ENCODE data around the gene KCNF1. TPM values are rescaled to one million over a fixed set of nuclear protein-coding genes. Genes with fewer than 3 reads are reported as not detected.

The KCNF1 gene
- total RNA-seq, 4 donors from 2014 or later, result 20.2 to 51.7 (median 44.4) TPM

DNA sequence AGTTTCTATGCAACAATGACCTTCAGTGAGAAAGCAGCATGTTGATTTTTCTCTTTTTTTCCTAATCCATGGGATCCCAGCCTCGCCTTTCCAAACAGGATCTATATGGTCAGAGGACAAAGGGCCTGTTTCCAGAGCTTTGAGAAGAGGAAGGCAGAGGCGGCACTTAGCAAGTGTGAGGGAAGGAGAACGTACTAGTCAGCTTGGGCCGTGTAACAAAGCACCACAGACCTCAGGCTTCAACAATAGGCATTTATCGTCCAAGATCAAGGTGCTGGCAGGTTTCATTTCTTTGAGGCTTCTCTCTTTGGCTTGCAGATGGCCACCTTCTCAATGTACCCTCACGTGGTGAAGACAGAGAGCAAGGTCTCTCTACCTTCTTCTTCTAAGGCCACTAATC is 7.3 kb upstream of the KCNF1 start:
- no peak for DNase-seq (ENCODE audit: extremely low spot score)
- Histone ChIP-seq H3K4me1 (no peaks in the 10 kb centered on the region), H3K27ac (replicated peaks in 1 of 4) (no peak overlapping the region), H3K27me3 (no peaks in the 10 kb centered on the region), H3K9me3 (peaks cover 0 to 6% (median 0%) of the 10 kb centered on the region in 4 donors), H3K36me3 (no peaks in the 10 kb centered on the region), H3K4me3 (no peak overlapping the region)
- intact Hi-C loops (cut with DNase I), result no loop called here
- 92% methylated on average over 6 of the region's 6 CpGs for WGBS
- TF ChIP-seq POLR2AphosphoS5 (IDR thresholded peaks at IDR 0.05), result no peak
- TF ChIP-seq EP300 (IDR thresholded peaks at IDR 0.05), result no peak
- TF ChIP-seq POLR2A (IDR thresholded peaks at IDR 0.05; ENCODE audit: low read depth), result no peak
- TF ChIP-seq, protein P1, sequence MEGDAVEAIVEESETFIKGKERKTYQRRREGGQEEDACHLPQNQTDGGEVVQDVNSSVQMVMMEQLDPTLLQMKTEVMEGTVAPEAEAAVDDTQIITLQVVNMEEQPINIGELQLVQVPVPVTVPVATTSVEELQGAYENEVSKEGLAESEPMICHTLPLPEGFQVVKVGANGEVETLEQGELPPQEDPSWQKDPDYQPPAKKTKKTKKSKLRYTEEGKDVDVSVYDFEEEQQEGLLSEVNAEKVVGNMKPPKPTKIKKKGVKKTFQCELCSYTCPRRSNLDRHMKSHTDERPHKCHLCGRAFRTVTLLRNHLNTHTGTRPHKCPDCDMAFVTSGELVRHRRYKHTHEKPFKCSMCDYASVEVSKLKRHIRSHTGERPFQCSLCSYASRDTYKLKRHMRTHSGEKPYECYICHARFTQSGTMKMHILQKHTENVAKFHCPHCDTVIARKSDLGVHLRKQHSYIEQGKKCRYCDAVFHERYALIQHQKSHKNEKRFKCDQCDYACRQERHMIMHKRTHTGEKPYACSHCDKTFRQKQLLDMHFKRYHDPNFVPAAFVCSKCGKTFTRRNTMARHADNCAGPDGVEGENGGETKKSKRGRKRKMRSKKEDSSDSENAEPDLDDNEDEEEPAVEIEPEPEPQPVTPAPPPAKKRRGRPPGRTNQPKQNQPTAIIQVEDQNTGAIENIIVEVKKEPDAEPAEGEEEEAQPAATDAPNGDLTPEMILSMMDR (IDR thresholded peaks at IDR 0.05), result no peak

DNA sequence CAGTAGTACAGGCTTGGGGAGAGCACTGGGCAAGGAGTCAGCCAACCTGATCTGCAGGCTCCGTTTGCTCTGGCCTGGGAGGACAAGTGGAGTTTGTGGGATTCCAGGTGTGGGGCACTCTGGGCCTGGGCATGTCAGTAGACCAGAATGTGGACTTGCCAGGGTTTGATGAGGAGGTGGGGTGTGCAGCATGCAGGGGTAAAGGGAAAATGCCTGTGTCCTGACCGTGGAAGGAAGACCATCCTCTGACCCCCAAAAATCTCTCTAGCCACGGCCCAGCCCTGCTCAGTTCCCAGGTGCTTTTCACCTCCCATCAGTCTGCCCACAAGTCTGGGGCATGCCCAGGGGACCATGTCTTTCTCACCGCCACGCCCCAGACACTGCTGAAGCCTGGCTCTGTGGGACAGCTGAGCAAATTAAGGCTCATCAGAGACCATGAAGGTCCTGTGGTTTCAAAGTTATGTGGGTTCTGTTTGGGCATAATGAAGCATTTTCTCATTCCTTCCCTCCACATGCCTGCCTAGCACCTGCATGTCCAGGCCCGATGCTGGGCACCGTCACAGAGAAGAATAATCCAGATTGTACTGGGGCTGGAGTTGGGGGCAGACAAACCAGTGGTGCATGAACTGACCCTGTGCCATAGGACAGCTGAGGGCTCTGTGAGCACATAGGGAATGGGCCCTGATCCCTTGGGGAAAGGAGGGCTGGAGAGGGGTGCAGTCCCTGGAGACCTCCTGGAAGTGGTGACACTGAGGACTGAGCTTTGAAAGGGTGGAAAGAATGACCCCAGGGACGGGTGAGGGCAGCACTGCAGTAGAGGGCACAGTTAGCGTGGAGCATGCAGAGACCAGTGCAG is 6.5 kb upstream of the KCNF1 start:
- TF ChIP-seq POLR2A (IDR thresholded peaks at IDR 0.05; ENCODE audit: low read depth) (no peak), EP300 (IDR thresholded peaks at IDR 0.05) (no peak), POLR2AphosphoS5 (IDR thresholded peaks at IDR 0.05) (no peak)
- TF ChIP-seq, protein P1 (IDR thresholded peaks at IDR 0.05), result no peak
- H3K27me3 ChIP-seq, result no peaks in the 10 kb centered on the region

DNA sequence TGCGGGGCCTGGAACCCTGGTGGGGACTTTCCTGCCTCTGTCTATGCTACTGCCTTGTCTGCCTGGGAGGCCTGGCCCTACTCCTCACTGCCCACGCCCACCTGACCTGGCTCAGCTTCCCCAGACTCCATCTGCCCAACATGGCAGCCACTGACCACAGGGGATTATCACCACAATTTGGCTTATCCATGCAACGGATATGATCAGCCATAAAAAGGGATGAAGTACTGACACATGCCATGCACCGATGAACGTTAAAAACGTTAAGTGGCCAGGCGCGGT is 5.9 kb upstream of the KCNF1 start:
- H3K27ac ChIP-seq (replicated peaks in 1 of 4), result no peak overlapping the region
- H3K36me3 ChIP-seq, result no peaks in the 10 kb centered on the region
- no peaks in the 10 kb centered on the region for H3K4me1 ChIP-seq
- 94% methylated on average over 8 of the region's 8 CpGs for WGBS
- peaks cover 0 to 2% (median 0%) of the 10 kb centered on the region in 4 donors for H3K27me3 ChIP-seq
- TF ChIP-seq, protein P1 (IDR thresholded peaks at IDR 0.05), result no peak
- TF ChIP-seq EP300 (IDR thresholded peaks at IDR 0.05) (no peak), POLR2AphosphoS5 (IDR thresholded peaks at IDR 0.05) (no peak), POLR2A (IDR thresholded peaks at IDR 0.05; ENCODE audit: low read depth) (no peak)
- peaks cover 0 to 6% (median 0%) of the 10 kb centered on the region in 4 donors for H3K9me3 ChIP-seq
- intact Hi-C loops (cut with DNase I), result no loop called here
- DNase-seq (ENCODE audit: extremely low spot score), result no peak
- no peak overlapping the region for H3K4me3 ChIP-seq

More for the DNA sequence above, 6.5 kb upstream of the KCNF1 start:
- Histone ChIP-seq H3K36me3 (no peaks in the 10 kb centered on the region), H3K4me1 (no peaks in the 10 kb centered on the region), H3K4me3 (no peak overlapping the region), H3K27ac (replicated peaks in 1 of 4) (no peak overlapping the region), H3K9me3 (peaks cover 0 to 6% (median 0%) of the 10 kb centered on the region in 4 donors)
- DNase-seq (ENCODE audit: extremely low spot score), result no peak
- intact Hi-C loops (cut with DNase I), result no loop called here
- 88% methylated on average over 7 of the region's 9 CpGs for whole genome bisulfite sequencing

DNA sequence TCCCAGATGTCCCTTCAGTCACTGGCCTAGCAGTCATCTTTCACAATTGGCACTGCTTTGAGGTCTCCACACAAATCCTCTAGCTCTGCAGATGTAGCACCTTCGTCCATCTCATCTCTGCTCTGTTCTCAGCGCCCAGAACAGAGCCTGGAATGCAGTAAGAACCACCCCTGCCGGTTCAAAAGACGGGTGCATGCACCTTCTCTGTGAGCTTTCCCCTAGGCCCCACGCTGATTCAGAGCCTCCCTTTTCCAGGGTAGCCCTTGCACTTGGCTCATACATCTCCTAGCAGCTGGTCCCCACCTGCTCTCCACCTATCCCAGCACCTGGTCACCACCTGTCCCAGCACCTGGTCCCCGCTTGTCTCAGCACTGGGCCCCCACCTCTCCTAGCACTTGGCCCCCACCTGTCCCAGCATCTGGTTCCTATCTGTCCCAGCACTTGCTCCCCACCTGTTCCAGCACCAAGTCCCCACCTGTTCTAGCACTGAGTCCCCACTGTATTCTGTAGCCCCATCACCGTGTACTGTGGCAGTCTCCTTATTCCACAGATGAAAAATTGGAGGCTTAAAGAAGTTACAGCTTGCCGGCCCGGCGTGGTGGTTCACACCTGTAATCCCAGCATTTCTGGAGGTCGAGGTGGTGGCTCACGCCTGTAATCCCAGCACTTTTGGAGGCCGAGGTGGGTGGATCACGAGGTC is 4.7 kb upstream of the KCNF1 start:
- Histone ChIP-seq H3K9me3 (peaks cover 0 to 6% (median 0%) of the 10 kb centered on the region in 4 donors), H3K4me1 (peaks cover 0 to 12% (median 9%) of the 10 kb centered on the region in 4 donors), H3K4me3 (no peak overlapping the region), H3K27ac (replicated peaks in 1 of 4) (no peak overlapping the region), H3K27me3 (peaks cover 0 to 15% (median 5%) of the 10 kb centered on the region in 4 donors), H3K36me3 (no peaks in the 10 kb centered on the region)
- DNase-seq (ENCODE audit: extremely low spot score), result no peak
- TF ChIP-seq, protein P1 (IDR thresholded peaks at IDR 0.05), result no peak
- TF ChIP-seq EP300 (IDR thresholded peaks at IDR 0.05), result no peak
- TF ChIP-seq POLR2A (IDR thresholded peaks at IDR 0.05; ENCODE audit: low read depth), result no peak
- TF ChIP-seq POLR2AphosphoS5 (IDR thresholded peaks at IDR 0.05), result no peak
- intact Hi-C loops (cut with DNase I), result no loop called here
- 81% methylated on average over 14 of the region's 14 CpGs for WGBS
